Astrocyte of the cerebellum (primary cell): Measurements from ENCODE around the gene RSAD2.

Experiments
- DNase-seq: peaks from one replicate; pipeline ENCODE4 v3.0.0-alpha.2; 2011; ENCODE audit warnings: low read depth
- H3K4me3 ChIP-seq: 2 replicates; pipeline ENCODE4 v1.5.1; 2011; ENCODE audit warnings: mild to moderate bottlenecking, low read depth, low read length, moderate library complexity
- in situ Hi-C: cut with HindIII; loops from 2 replicates; pipeline ENCODE4 v1.10.0; 2017; ENCODE audit warnings: low sequenced_read_pairs
- TF ChIP-seq, protein P1 (sequence below): IDR thresholded peaks from 2 replicates; pipeline ENCODE4 v1.5.1; 2012; ENCODE audit warnings: low read length, low read depth, moderate library complexity, mild to moderate bottlenecking; ENCODE audit errors: missing control alignments

Gene RSAD2

DNA sequence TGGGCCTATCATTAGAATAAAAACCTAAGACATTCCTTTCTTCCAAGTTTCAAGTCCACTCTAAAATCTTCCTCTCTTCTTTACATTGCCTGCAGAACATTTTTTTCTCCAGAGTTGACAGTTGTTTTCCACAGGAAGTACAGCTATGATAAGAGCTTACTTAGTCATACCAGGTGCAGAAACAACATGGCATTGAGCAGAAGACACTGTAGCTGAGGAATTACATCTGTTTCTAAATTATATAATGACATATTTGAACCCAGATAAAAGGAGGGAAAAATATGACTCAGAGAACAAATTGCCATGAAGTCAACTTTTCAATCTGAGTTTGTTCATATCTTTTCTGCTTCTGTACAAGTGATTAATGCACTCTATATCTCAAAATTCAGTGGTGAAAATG is 42.1 kb upstream of the RSAD2 start:
- DNase-seq, result no peak
- in situ Hi-C loops, result no loop called here

DNA sequence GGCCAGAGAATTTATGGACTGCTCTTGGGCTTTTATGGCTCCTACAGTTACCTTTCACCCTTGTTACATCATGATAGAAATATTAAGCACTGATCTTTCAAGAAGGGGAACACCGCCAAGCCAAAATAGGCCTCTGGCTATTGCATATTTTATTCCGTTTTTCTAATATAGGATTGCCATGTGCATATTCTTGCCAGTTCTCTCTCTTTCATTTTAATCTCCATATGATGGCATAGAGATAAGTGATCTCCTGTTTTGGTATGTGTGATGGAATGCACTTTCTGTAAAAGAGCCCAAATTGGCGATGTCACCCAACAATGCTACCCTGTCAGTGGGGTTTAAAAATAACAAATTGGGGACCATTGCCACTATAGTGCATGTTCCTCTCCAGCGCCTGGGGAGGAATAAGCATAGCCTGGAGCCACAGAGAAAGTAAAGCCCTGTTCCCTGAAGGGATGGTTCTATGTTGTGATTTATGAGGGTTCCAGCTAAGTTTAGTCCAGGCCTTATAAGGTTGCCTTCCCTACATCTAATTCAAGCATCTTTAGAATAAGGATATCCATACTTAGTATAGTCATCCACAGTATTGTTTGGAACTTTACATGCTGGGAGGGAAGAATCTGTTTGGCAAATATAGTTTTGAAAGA is 38.8 kb upstream of the RSAD2 start:
- TF ChIP-seq, protein P1, sequence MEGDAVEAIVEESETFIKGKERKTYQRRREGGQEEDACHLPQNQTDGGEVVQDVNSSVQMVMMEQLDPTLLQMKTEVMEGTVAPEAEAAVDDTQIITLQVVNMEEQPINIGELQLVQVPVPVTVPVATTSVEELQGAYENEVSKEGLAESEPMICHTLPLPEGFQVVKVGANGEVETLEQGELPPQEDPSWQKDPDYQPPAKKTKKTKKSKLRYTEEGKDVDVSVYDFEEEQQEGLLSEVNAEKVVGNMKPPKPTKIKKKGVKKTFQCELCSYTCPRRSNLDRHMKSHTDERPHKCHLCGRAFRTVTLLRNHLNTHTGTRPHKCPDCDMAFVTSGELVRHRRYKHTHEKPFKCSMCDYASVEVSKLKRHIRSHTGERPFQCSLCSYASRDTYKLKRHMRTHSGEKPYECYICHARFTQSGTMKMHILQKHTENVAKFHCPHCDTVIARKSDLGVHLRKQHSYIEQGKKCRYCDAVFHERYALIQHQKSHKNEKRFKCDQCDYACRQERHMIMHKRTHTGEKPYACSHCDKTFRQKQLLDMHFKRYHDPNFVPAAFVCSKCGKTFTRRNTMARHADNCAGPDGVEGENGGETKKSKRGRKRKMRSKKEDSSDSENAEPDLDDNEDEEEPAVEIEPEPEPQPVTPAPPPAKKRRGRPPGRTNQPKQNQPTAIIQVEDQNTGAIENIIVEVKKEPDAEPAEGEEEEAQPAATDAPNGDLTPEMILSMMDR, result no peak
- in situ Hi-C loops, result no loop called here
- DNase-seq, result no peak
- no peak overlapping the region for H3K4me3 ChIP-seq

More for the DNA sequence above, 42.1 kb upstream of the RSAD2 start:
- no peak overlapping the region for H3K4me3 ChIP-seq
- TF ChIP-seq, protein P1, result no peak

DNA sequence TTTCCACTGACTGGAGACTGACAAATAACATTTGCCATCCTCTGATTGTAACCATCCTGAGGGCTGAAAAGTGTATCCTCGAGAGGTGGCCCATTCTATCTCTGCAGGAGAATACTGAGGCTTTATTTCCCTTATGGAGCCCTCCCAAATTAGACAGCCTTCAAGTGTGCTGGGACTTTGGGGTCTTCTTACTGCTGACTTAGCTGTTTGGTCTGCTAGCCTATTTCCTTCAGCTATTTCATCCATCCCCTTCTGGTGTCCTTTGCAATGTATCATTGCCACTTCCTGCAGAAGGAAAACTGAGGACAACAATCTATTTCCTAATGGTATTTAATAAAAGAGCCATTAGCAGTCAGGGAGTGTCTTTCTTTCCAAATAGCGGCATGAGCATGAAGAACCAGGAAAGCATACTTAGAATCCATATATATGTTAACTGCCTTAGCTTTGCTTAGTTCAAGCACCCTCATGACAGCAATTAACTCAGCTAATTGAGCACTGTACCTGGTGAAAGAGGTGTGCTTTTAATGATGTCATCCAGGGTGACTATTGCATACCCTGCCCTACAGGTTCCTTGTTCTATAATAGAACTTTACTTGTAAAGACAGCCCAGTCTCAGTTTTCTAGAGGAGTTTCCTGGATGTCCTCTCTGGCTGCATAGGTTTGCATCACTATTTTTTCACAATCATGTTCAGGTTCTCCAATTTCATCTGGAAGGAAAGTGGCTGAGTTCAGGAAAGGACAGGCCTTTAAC is 35.9 kb upstream of the RSAD2 start:
- no peak for DNase-seq
- H3K4me3 ChIP-seq, result no peak overlapping the region
- TF ChIP-seq, protein P1, result no peak
- in situ Hi-C loops, result no loop called here

DNA sequence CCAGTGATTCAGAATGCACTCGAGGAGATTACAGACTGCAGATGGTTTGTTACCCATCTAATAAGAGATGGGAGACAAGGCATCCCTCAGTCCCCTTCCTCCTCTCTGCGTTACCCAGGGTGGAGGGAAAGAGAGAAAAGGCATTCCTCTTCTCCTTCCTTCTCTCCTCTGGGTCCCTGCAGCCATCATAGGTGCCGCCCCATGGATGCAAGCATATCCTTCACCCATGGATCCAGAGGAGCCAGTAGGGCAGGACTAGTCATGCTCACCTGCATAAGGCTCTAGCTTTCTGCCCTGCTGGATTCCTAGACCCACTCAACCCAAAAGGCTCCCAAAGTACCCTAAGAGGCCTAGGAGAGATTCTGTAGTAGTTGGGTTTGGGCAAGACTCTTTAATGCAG is 32.3 kb upstream of the RSAD2 start:
- TF ChIP-seq, protein P1, result no peak
- H3K4me3 ChIP-seq, result no peak overlapping the region
- in situ Hi-C loops, result no loop called here
- DNase-seq, result no peak

DNA sequence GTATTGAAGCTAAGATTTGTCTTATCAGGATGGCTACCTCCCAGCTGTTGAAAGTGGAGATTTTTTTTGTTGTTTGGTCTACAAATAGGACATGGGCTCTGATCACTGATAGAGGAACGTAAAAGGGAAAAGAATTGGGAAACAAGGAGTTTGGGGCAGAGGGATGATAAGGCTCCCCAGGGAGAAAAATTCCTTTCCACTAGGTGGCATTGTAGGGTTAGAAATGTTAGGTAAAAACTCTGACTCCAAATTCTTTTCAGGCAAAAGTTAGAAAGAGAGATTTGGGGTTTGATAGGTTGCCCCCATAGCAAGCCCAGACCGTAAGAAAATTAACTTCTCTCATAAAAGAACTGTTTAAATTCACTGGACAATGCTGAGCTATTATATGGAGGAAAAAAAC is 31.7 kb upstream of the RSAD2 start:
- no peak for DNase-seq
- TF ChIP-seq, protein P1, result no peak
- H3K4me3 ChIP-seq, result no peak overlapping the region
- in situ Hi-C loops, result no loop called here

DNA sequence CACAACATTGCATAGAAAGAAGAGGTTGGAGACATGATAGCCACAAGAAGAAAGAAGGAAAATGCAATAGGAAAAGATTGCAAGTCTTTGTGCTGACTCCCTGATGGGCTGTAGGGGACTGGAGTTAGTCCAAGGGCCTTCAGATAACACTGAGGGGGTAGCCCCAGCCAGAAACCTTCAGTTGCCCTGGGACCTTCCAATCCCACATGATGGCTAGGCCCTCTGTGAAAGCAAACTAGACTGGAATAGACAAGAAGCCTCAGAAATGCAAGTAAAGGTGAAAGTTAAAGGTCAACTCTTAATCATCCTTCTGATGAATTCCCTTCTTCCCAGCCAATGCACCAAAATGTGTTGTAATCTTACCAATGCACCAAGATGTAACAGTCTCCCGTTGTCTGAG is 31.0 kb upstream of the RSAD2 start:
- in situ Hi-C loops, result no loop called here
- no peak for DNase-seq
- no peak overlapping the region for H3K4me3 ChIP-seq
- TF ChIP-seq, protein P1, result no peak
